T-helper 1 cell treated with Interleukin-12 subunit alpha and Interleukin-12 subunit beta and Interleukin-4 antibody, amounts not matched to agents 30 ng/mL and 1 ng/mL, for 36 hours (primary cell): ENCODE results near the gene TMEM59L. TPM values are rescaled to one million over a fixed set of nuclear protein-coding genes. Genes with fewer than 3 reads are reported as not detected.

ENCODE experiments used
- intact Hi-C: fragments of 100-400 bp; cut with micrococcal nuclease; formaldehyde crosslinking; loops from one replicate; pipeline ENCODE4 v1.15.1; 2024
- total RNA-seq: library from RNA; stranded (reverse); gene quantifications from 2 replicates; pipeline ENCODE4 v1.2.3, GENCODE V29; 2022

TMEM59L gene
- total RNA-seq, 1 donor from 2014 or later: 0.15 TPM

GRCh38 chr19:18608102-18608804 lies 4.4 kb upstream of the TMEM59L start:
- intact Hi-C loops: loop anchor here (2.0 kb wide), 1 partner anchor 179 kb away; no protein-coding TSS in a partner anchor

- intact Hi-C loops: loop anchor here (2.0 kb wide), 1 partner anchor 178 kb away; no protein-coding TSS in a partner anchor
Observed at GRCh38 chr19:18608805-18609716, 3.6 kb upstream of the TMEM59L start.

- intact Hi-C loops: loop anchor here (2.0 kb wide), 1 partner anchor 177 kb away; no protein-coding TSS in a partner anchor
Observed at GRCh38 chr19:18609717-18610051, 3.0 kb upstream of the TMEM59L start.

- intact Hi-C loops: no loop called here
Observed at GRCh38 chr19:18610245-18610555, 2.5 kb upstream of the TMEM59L start.

- intact Hi-C loops: no loop called here
Observed at GRCh38 chr19:18610556-18611326, 1.9 kb upstream of the TMEM59L start.

GRCh38 chr19:18611327-18612050 lies 1.2 kb upstream of the TMEM59L start:
- intact Hi-C loops: no loop called here

GRCh38 chr19:18612051-18612771 lies 459 bp upstream of the TMEM59L start:
- intact Hi-C loops: no loop called here

GRCh38 chr19:18613589-18614234 lies 1.0 kb downstream of the TMEM59L start:
- intact Hi-C loops: no loop called here

GRCh38 chr19:18616023-18616422 lies 3.4 kb downstream of the TMEM59L start:
- intact Hi-C loops: no loop called here

- intact Hi-C loops: no loop called here
Observed at GRCh38 chr19:18617562-18617961, 4.9 kb downstream of the TMEM59L start.

- intact Hi-C loops: no loop called here
Observed at GRCh38 chr19:18618236-18618635, 5.6 kb downstream of the TMEM59L start.

GRCh38 chr19:18620311-18620710 lies 7.6 kb downstream of the TMEM59L start:
- intact Hi-C loops: no loop called here

GRCh38 chr19:18620902-18621301 lies 8.2 kb downstream of the TMEM59L start:
- intact Hi-C loops: no loop called here

GRCh38 chr19:18626906-18627305 lies 14.2 kb downstream of the TMEM59L start:
- intact Hi-C loops: no loop called here

- intact Hi-C loops: no loop called here
Observed at GRCh38 chr19:18629166-18630088, 16.8 kb downstream of the TMEM59L start.

GRCh38 chr19:18633321-18633720 lies 20.7 kb downstream of the TMEM59L start:
- intact Hi-C loops: no loop called here

- intact Hi-C loops: loop anchor here (5.0 kb wide), 2 partner anchors 213 to 773 kb away; partner anchors contain the start of gene GATAD2A
Observed at GRCh38 chr19:18634612-18635297, 22.1 kb downstream of the TMEM59L start.

- intact Hi-C loops: loop anchor here (1.0 to 5.0 kb wide), 20 partner anchors 42 to 771 kb away; partner anchors contain the start of genes BORCS8, COPE, CRTC1 and DDX49
Observed at GRCh38 chr19:18635831-18636182, 23.1 kb downstream of the TMEM59L start.
